H1 (cell line): ENCODE measurements around the gene CPXM2. TPM values are rescaled to one million over a fixed set of nuclear protein-coding genes. Genes with fewer than 3 reads are reported as not detected.

Source experiments
- CTCF ChIA-PET: fragments of 300-600 bp; sonication (Branson Sonifier 250); formaldehyde crosslinking; loops from one replicate; lab custom pipeline; 2021; ENCODE audit not compliant: partially characterized antibody; lab: Charles Lee
- POLR2A ChIA-PET: fragments of 300-600 bp; sonication (Branson Sonifier 250); formaldehyde crosslinking; loops from one replicate; lab custom pipeline; 2021; ENCODE audit warnings: inconsistent platforms; ENCODE audit not compliant: partially characterized antibody; lab: Charles Lee
- DNase-seq, 2 experiments: peaks; one replicate each; pipeline versions ENCODE4 v3.0.0 to v3.0.0-alpha.2; 2010 to 2022; ENCODE audit warnings: low spot score in 2 of 2, low read depth in 1 of 2, mixed read lengths in 1 of 2
- FAIRE-seq: peaks from 2 replicates; lab custom pipeline; 2011; peaks lifted over from hg19 to GRCh38; lab: Jason Lieb, UNC
- H2AFZ ChIP-seq: 2 replicates; pipeline ENCODE4 v1.8.1; 2012; ENCODE audit warnings: low read length, inconsistent platforms
- H2AK5ac ChIP-seq: 2 replicates; pipeline ENCODE4 v1.6.1; 2013; ENCODE audit warnings: low read depth, low read length
- H2BK120ac ChIP-seq: replicated peaks from 2 replicates; pipeline ENCODE3; 2013; ENCODE audit warnings: low read depth, low read length, inconsistent platforms
- H2BK12ac ChIP-seq: 2 replicates; pipeline ENCODE4 v1.6.1; 2013; ENCODE audit warnings: low read depth, low read length
- H2BK15ac ChIP-seq: 2 replicates; pipeline ENCODE4 v1.6.1; 2013; ENCODE audit warnings: low read length
- H2BK20ac ChIP-seq: 2 replicates; pipeline ENCODE4 v1.6.1; 2013; ENCODE audit warnings: low read length
- H2BK5ac ChIP-seq: 2 replicates; pipeline ENCODE4 v1.6.1; 2013; ENCODE audit warnings: low read depth, low read length
- H3K14ac ChIP-seq: 2 replicates; pipeline ENCODE4 v1.6.1; 2013; ENCODE audit warnings: inconsistent platforms; ENCODE audit not compliant: insufficient read length
- H3K18ac ChIP-seq: 2 replicates; pipeline ENCODE4 v1.6.1; 2013; ENCODE audit warnings: low read length; ENCODE audit errors: extremely low read depth
- H3K23ac ChIP-seq: 2 replicates; pipeline ENCODE4 v1.6.1; 2013; ENCODE audit warnings: inconsistent platforms; ENCODE audit not compliant: insufficient read length
- H3K23me2 ChIP-seq: 2 replicates; pipeline ENCODE4 v1.6.1; 2013; ENCODE audit warnings: low read depth, low read length
- H3K27ac ChIP-seq: 2 replicates; pipeline ENCODE4 v1.6.1; 2011; ENCODE audit warnings: low read depth, low read length, inconsistent platforms
- H3K27me3 ChIP-seq, 4 experiments: replicated peaks in 1 of 4; 1 replicate in 1 of 4; 2 replicates in 3 of 4; pipeline versions ENCODE4 v1.6.1 to v1.8.1; 2011 to 2013; ENCODE audit warnings: low read length in 3 of 4, mild to moderate bottlenecking in 3 of 4, inconsistent platforms in 2 of 4, mixed read lengths in 2 of 4, moderate library complexity in 1 of 4; ENCODE audit not compliant: control insufficient read depth in 3 of 4, insufficient read depth in 3 of 4; ENCODE audit errors: extremely low read depth in 1 of 4
- H3K36me3 ChIP-seq, 4 experiments: 2 replicates each; pipeline versions ENCODE4 v1.6.1 to v1.8.1; 2011 to 2013; ENCODE audit warnings: mild to moderate bottlenecking in 4 of 4, low read length in 3 of 4, moderate library complexity in 2 of 4, control low read depth in 1 of 4, inconsistent platforms in 1 of 4; ENCODE audit not compliant: insufficient read depth in 4 of 4, control insufficient read depth in 2 of 4
- H3K4ac ChIP-seq: replicated peaks from 2 replicates; pipeline ENCODE3; 2013; ENCODE audit warnings: low read length, low read depth, mixed read lengths, inconsistent platforms; ENCODE audit not compliant: insufficient read length
- H3K4me1 ChIP-seq, 4 experiments: replicated peaks in 1 of 4; 1 replicate in 1 of 4; 2 replicates in 3 of 4; pipeline versions ENCODE4 v1.6.1 to v1.8.1; 2011 to 2013; ENCODE audit warnings: low read length in 3 of 4, inconsistent platforms in 2 of 4, mixed read lengths in 1 of 4; ENCODE audit not compliant: insufficient read depth in 4 of 4, control insufficient read depth in 3 of 4
- H3K4me2 ChIP-seq, 2 experiments: 2 replicates each; pipeline versions ENCODE4 v1.6.1 to v1.8.1; 2011 to 2013; ENCODE audit warnings: low read depth in 2 of 2, low read length in 2 of 2, control low read depth in 1 of 2, inconsistent platforms in 1 of 2, mild to moderate bottlenecking in 1 of 2; ENCODE audit not compliant: insufficient read depth in 1 of 2
- H3K4me3 ChIP-seq, 4 experiments: fragments of 200-600, 300-600 bp in 1 of 4; sonication (generic), shearing (Covaris generic), sonication (Bioruptor Twin) in 1 of 4; 2 replicates each; pipeline versions ENCODE4 v1.5.1 to v1.8.1; 2011 to 2016; ENCODE audit warnings: low read length in 4 of 4, low read depth in 3 of 4, control low read depth in 2 of 4, inconsistent platforms in 2 of 4, mild to moderate bottlenecking in 2 of 4, mixed read lengths in 1 of 4, moderate library complexity in 1 of 4; ENCODE audit not compliant: insufficient read depth in 2 of 4; ENCODE audit errors: extremely low read depth in 1 of 4
- H3K56ac ChIP-seq: replicated peaks from 2 replicates; pipeline ENCODE3; 2013; ENCODE audit warnings: low read depth, mild to moderate bottlenecking, mixed read lengths, low read length, inconsistent platforms; ENCODE audit not compliant: insufficient read length
- H3K79me1 ChIP-seq: 2 replicates; pipeline ENCODE4 v1.6.1; 2013; ENCODE audit warnings: low read depth, low read length, control low read depth
- H3K79me2 ChIP-seq, 2 experiments: 2 replicates each; pipeline versions ENCODE4 v1.6.1 to v1.8.1; 2012 to 2013; ENCODE audit warnings: low read length in 2 of 2, mild to moderate bottlenecking in 2 of 2, inconsistent platforms in 1 of 2; ENCODE audit not compliant: insufficient read depth in 2 of 2, control insufficient read depth in 1 of 2
- H3K9ac ChIP-seq, 4 experiments: replicated peaks in 1 of 4; 1 replicate in 1 of 4; 2 replicates in 3 of 4; pipeline versions ENCODE4 v1.6.1 to v1.8.1; 2011 to 2013; ENCODE audit warnings: low read depth in 3 of 4, low read length in 3 of 4, control low read depth in 2 of 4, mild to moderate bottlenecking in 2 of 4, moderate library complexity in 2 of 4, inconsistent platforms in 1 of 4; ENCODE audit errors: extremely low read depth in 1 of 4
- H3K9me3 ChIP-seq, 2 experiments: 2 replicates each; pipeline versions ENCODE4 v1.6.1 to v1.8.1; 2012 to 2013; ENCODE audit warnings: mild to moderate bottlenecking in 2 of 2, moderate library complexity in 2 of 2, control low read depth in 1 of 2, inconsistent platforms in 1 of 2, low read depth in 1 of 2, low read length in 1 of 2, mixed read lengths in 1 of 2; ENCODE audit not compliant: insufficient read depth in 2 of 2
- H4K20me1 ChIP-seq, 2 experiments: replicated peaks in 1 of 2; 2 replicates each; pipeline versions ENCODE3 to v1.8.1; 2011 to 2013; ENCODE audit warnings: inconsistent platforms in 2 of 2, low read length in 2 of 2, mild to moderate bottlenecking in 1 of 2; ENCODE audit not compliant: insufficient read depth in 2 of 2, control insufficient read depth in 1 of 2
- H4K5ac ChIP-seq: 2 replicates; pipeline ENCODE4 v1.6.1; 2013; ENCODE audit warnings: low read length, low read depth, mixed read lengths, inconsistent platforms; ENCODE audit not compliant: insufficient read length
- H4K8ac ChIP-seq: 2 replicates; pipeline ENCODE4 v1.8.0; 2013; ENCODE audit warnings: mild to moderate bottlenecking, moderate library complexity, low read length, inconsistent platforms; ENCODE audit not compliant: insufficient read depth; ENCODE audit errors: extremely low read depth
- H4K91ac ChIP-seq: replicated peaks from 2 replicates; pipeline ENCODE3; 2013; ENCODE audit warnings: low read length, mixed read lengths, inconsistent platforms; ENCODE audit not compliant: insufficient read length
- ASH2L ChIP-seq: fragments of 200-600, 300-600 bp; sonication (generic); IDR thresholded peaks from one replicate; pipeline ENCODE4 v1.7.1; 2017; ENCODE audit warnings: low read length
- CTCF ChIP-seq, 3 experiments: IDR thresholded peaks; 1 replicate in 2 of 3; 2 replicates in 1 of 3; pipeline versions ENCODE4 v1.5.1 to v1.6.1; 2011; ENCODE audit warnings: low read length in 3 of 3, mild to moderate bottlenecking in 3 of 3, inconsistent platforms in 2 of 3, low read depth in 1 of 3, moderate library complexity in 1 of 3; ENCODE audit not compliant: insufficient read depth in 1 of 3; ENCODE audit errors: control extremely low read depth in 1 of 3
- KDM4A ChIP-seq: IDR thresholded peaks from one replicate; pipeline ENCODE4 v1.7.1; 2012; ENCODE audit warnings: low read depth, mild to moderate bottlenecking, moderate library complexity, low read length, inconsistent platforms; ENCODE audit not compliant: severe bottlenecking
- RAD21 ChIP-seq, 2 experiments: IDR thresholded peaks in 1 of 2; conservative IDR thresholded peaks in 1 of 2; 2 replicates each; pipeline ENCODE4 v1.6.1; 2011; ENCODE audit warnings: low read depth in 2 of 2, low read length in 2 of 2, improper control_type of control experiment in 1 of 2, inconsistent platforms in 1 of 2, mild to moderate bottlenecking in 1 of 2, moderate library complexity in 1 of 2
- WGBS, 2 experiments: shearing (Covaris generic) in 1 of 2; methylation state at CpG; one replicate each; pipeline versions ENCODE4 v1.1.6 to v1.1.7; 2013 to 2015; ENCODE audit warnings: low lambda C conversion rate in 2 of 2, mixed read lengths in 2 of 2, inconsistent platforms in 1 of 2, low coverage in 1 of 2, missing lambda C conversion rate in 1 of 2; ENCODE audit not compliant: insufficient replicate concordance in 2 of 2, insufficient coverage in 1 of 2, insufficient read length in 1 of 2; ENCODE audit errors: extremely low coverage in 1 of 2, missing lambda C conversion rate in 1 of 2; 5-methylcytosine and 5-hydroxymethylcytosine counted together
- long read RNA-seq, 2 experiments: library from RNA in 1 of 2; library from capped mRNA in 1 of 2; stranded (forward); transcript quantifications; one replicate each; pipeline ENCODE4 v2.0.0, GENCODE V29; 2021; ENCODE audit warnings: inconsistent platforms in 1 of 2
- polyA minus RNA-seq, 3 experiments: library from RNA; depleted of rRNA, polyadenylated mRNA; stranded (reverse); fragments of >200 nt; gene quantifications; 1 replicate in 2 of 3; 2 replicates in 1 of 3; pipeline ENCODE4 v1.2.3, GENCODE V29; 2011
- polyA plus RNA-seq, 7 experiments: library from polyadenylated mRNA; depleted of rRNA in 3 of 7; stranded (reverse) in 5 of 7; unstranded in 2 of 7; fragments of >200 nt in 5 of 7; fragments of 200-250 nt in 2 of 7; gene quantifications; 1 replicate in 5 of 7; 2 replicates in 1 of 7; 4 replicates in 1 of 7; pipeline versions ENCODE4 v1.2.1 to v1.2.3, GENCODE V29; 2011 to 2013; ENCODE audit warnings: missing spikeins in 2 of 7, mixed read lengths in 2 of 7
- total RNA-seq: library from RNA; stranded (reverse); fragmentation: NEBNext Ultra II Directional; extraction: Animal tissue kit (Norgen Biotek cat#: 25700); gene quantifications from 2 replicates; pipeline ENCODE4 v1.2.1, GENCODE V29; 2021

CPXM2 gene
- total RNA-seq (2.5 and 2.9 TPM in 2 replicates), polyA plus RNA-seq (2011; rRNA removed) (2.3 and 2.4 TPM in 2 replicates), polyA minus RNA-seq (2011; rRNA and poly(A)+ RNA removed) (1.6 and 2.1 TPM in 2 replicates)
- 3.1 TPM for polyA plus RNA-seq (2011; cell fraction: cytosol; rRNA removed)
- 3.8 TPM for polyA plus RNA-seq (2011; cell fraction: nucleus; rRNA removed)
- 2.6 to 5.1 TPM (median 3.9 TPM) in 4 replicates for polyA plus RNA-seq (2012, experiment 1 of 2)
- 1.0 TPM for polyA plus RNA-seq (2012, experiment 2 of 2)
- 2.9 TPM for polyA plus RNA-seq (2013, experiment 1 of 2)
- polyA plus RNA-seq (2013, experiment 2 of 2) = 3.0 TPM
- polyA minus RNA-seq (2011; cell fraction: cytosol; rRNA and poly(A)+ RNA removed) = 2.1 TPM
- polyA minus RNA-seq (2011; cell fraction: nucleus; rRNA and poly(A)+ RNA removed) = 5.0 TPM
- long read RNA-seq, experiment 1, partial matches to known transcripts = 1 of 3 reads
- long read RNA-seq, experiment 1, other reads (novel, unspliced or antisense) = 2 of 3 reads
- long read RNA-seq, experiment 2 = 0 reads

- peak within 1 kb of the TSS; percentile 48 for H3K18ac ChIP-seq
- no peaks in the 10 kb centered on the region for H3K36me3 ChIP-seq
- no peaks in the 10 kb centered on the region for H3K79me2 ChIP-seq
- no peak within 1 kb of the TSS for H2BK120ac ChIP-seq
- no peak within 1 kb of the TSS for H2BK20ac ChIP-seq
- H3K27ac ChIP-seq = no peak within 1 kb of the TSS
- H3K4ac ChIP-seq = no peak within 1 kb of the TSS
- 4% methylated on average over 44 of the region's 80 CpGs; no CpG with 5 or more reads in 1 of the 2 experiments for WGBS, 2 experiments
- H3K23ac ChIP-seq = no peak within 1 kb of the TSS
- H3K4me1 ChIP-seq = peaks cover 0 to 7% (median 5%) of the 10 kb centered on the region in 4 experiments; a peak in 4 of 7 replicates
- peak within 1 kb of the TSS; percentile 35 to 82 (median 52) for H3K4me3 ChIP-seq
- no peak within 1 kb of the TSS for H4K91ac ChIP-seq
- FAIRE-seq = no peak
- POLR2A ChIA-PET = no interaction called here
- peak within 1 kb of the TSS in 1 of 4 experiments; percentile 7; a peak in 2 of 7 replicates for H3K9ac ChIP-seq
- 0 out of 2 replicates have a peak within 1 kb of the TSS, but pooled peaks have one; percentile 88 for H2BK15ac ChIP-seq
- peak within 1 kb of the TSS; percentile 47 to 97 for H3K4me2 ChIP-seq
- peaks cover 0 to 2% of the 10 kb centered on the region in 2 experiments for H4K20me1 ChIP-seq
- no peak within 1 kb of the TSS for H4K5ac ChIP-seq
- H2AFZ ChIP-seq = peak within 1 kb of the TSS; percentile 92
- H3K27me3 ChIP-seq = peaks cover 0 to 30% (median 19%) of the 10 kb centered on the region in 4 experiments; a peak in 5 of 7 replicates
- peak; percentile 34 to 75 for DNase-seq
- H3K14ac ChIP-seq = no peak within 1 kb of the TSS
- no peak within 1 kb of the TSS for H3K56ac ChIP-seq
- CTCF ChIA-PET = interaction anchor here (0.6 to 2.1 kb wide), 13 partner anchors 14 to 228 kb away, joined by 3 to 8 read pairs (median 4); no protein-coding TSS in a partner anchor
- H3K9me3 ChIP-seq = no peaks in the 10 kb centered on the region; a peak in 1 of 4 replicates
- H2BK12ac ChIP-seq = peak within 1 kb of the TSS; percentile 35; the same call in 1 of the 2 replicates
- no peak within 1 kb of the TSS for H2BK5ac ChIP-seq
- peak within 1 kb of the TSS; percentile 66; the same call in 1 of the 2 replicates for H4K8ac ChIP-seq
- peaks cover 9% of the 10 kb centered on the region; the same call in 1 of the 2 replicates for H3K23me2 ChIP-seq
- H2AK5ac ChIP-seq = no peak within 1 kb of the TSS
- H3K79me1 ChIP-seq = no peaks in the 10 kb centered on the region
- TF ChIP-seq RAD21 (IDR thresholded peaks at IDR 0.05 in 1 of 2, conservative IDR thresholded peaks at IDR 0.05 in 1 of 2; ENCODE audit: low read depth in 2 of 2, low read length in 2 of 2) = peak in 1 of 2 experiments; percentile 32; a peak in 1 of 4 replicates
- peak; percentile 91 for TF ChIP-seq KDM4A
- TF ChIP-seq ASH2L = no peak
- TF ChIP-seq CTCF (IDR thresholded peaks at IDR 0.05; ENCODE audit: control extremely low read depth in 1 of 3, insufficient read depth in 1 of 3, low read depth in 1 of 3, low read length in 3 of 3) = peak in 1 of 3 experiments; percentile 0; a peak in 1 of 4 replicates
Measured at GRCh38 chr10:123891144-123892071, at the start of gene CPXM2. CPXM2 (minus strand) TSS chr10:123891807; CDS start chr10:123891659, 148 bp downstream.
